HK-2 (cell line): ENCODE measurements around the gene DPY19L3.
"Not testable (repeated sequence)": the region's sequence is repeated elsewhere in the genome, so short reads cannot be mapped to it uniquely, and the experiment has no call there.

Experiments used
- DNase-seq: peaks from one replicate; pipeline ENCODE4 v3.0.0-alpha.2; 2018; ENCODE audit not compliant: unreplicated experiment

The DPY19L3 gene

DNA sequence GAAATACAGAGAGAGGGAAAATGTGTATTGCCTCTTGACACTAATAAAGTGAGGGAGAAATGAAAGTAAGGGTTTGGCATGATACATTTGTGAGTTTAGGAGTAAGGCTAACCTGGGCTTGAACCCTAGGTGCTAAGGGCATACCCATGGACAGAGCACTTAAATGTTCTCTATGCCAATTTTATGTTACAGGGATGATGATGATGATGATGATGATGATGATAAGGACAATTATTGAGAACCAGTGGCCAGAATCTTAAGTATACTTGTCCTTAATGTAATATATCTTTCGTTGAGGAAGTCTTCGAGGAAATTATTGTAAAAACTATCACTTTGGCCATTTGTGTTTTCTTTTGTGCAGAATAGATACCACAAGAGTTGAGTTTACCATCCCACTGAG lies 33.2 kb downstream of the DPY19L3 start:
- no peak for DNase-seq

DNA sequence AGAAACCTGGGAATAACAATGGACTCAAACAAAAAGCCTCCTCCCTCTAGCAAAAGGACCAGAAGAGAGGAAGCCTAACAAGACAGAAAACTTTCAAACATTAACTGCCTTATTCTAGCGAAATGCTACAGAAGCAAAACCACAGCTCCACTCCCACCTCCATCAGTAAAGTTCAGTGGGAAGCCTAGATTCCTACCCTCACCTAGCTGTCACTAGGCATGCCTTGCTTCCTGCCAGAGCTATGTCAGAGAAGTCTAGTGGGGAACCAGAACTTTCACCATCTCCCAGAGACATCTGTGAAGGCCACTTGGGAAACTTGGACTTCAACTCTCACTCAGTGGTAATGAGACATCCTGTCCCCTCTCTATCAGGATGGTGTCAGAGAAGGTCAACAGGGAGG lies 37.1 kb downstream of the DPY19L3 start:
- no peak for DNase-seq

DNA sequence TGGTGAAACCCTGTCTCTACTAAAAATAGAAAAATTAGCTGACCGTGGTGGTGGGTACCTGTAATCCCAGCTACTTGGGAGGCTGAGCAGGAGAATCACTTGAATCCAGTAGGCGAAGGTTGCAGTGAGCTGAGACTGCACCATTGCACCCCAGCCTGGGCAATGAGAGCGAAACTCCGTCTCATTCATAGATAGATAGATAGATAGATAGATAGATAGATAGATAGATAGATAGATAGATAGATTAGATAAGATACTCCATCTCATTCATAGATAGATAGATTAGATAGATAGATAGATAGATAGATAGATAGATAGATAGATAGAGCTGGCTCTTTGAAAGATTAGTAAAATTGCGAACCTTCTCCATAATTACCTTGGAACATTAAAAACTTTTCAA lies 42.0 kb downstream of the DPY19L3 start:
- DNase-seq: not testable (repeated sequence)

DNA sequence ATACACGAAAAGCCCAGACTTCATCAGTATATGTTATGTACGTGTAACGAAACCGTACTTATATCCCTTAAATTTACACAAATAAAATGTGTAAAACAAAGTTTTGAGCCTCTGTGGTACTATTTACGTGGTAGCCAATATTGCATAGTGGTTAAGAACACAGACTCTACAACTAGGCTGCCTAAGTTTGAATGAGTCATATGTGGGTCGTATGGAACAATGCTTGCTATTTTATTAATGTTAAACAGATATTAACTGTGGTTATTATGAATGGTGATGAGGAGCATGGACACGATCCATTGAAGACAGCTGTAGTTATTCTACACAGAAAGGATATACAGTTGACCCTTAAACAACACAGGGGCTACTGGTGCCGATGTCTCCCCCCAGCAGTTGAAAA lies 42.5 kb downstream of the DPY19L3 start:
- DNase-seq: no peak

DNA sequence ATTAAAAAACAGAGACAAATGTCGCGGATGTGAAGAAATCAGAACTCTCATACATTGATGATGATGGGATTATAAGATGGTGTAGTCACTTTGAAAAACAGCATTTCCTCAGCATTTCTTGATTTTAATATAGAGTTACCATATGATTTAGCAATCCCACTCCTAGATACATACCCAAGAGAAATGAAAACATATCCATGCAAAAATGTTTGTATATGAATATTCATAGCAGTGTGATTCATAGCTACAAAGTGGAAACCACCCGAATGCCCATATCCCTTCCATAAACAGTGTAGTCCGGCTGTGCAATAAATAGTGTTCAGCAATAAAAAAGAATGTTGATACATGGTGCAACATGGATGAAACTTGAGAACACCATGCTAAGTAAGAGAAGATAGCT lies 44.6 kb downstream of the DPY19L3 start:
- no peak for DNase-seq

DNA sequence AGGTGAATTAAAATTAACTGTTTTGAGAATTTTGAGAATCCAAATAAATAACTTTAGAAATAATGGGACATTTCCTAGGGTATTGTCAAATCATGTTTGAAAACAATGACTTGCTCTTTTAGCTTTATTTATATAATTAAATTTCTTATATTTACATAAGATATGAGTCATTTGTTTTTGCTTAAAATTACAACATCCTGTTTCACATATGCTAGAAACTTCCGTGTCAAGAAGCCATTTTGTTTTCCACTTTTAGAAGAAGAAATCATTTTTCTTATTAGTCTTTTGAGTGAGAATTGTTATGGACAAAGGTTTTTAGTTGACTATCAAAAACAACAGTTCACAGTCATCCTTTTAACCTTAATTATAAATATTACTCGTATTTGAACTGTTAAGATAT lies 48.2 kb downstream of the DPY19L3 start:
- no peak for DNase-seq

DNA sequence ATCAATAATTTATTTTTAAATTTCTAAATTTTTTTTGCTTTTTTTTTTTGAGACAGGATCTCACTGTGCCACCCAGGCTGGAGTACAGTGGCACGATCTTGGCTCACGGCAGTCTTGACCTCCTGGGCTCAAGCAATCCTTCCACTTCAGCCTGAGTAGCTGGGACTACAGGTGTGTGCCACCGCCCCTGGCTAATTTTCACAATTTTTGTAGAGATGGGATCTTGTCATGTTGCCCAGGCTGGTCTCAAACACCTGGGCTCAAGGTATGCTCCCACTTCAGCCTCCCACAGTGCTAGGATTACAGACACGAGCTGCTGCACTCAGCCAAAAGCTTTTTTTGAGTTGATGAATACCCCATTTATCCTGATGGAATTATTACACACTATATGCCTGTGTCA lies 50.8 kb downstream of the DPY19L3 start:
- no peak for DNase-seq

DNA sequence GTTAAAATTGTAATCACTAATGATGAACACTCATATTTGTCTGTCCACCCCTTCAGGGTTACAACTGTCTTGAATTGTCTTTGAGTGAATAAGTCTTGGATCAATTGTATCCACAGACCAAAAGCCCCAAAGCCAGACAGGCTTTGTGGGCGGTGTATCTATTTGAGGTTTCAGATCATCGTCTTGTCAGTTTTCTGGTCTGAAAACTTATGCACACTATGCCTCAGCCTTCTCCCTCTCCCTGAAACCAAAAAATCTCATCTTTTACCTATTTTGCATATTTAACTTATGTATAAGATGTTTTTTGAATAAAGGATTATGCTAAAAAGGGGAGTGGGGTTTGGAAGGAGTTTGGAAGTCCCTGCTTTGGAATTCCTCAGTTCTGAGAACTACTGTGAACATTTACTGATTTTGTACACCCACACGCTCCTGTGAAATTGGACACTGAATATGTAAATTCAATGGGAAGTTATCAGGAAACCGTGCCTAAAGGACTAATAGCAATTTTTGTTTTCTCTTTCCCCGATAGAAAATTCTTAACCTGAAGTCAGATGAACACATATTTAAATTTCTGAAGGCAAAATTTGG lies 52.1 kb downstream of the DPY19L3 start:
- no peak for DNase-seq

DNA sequence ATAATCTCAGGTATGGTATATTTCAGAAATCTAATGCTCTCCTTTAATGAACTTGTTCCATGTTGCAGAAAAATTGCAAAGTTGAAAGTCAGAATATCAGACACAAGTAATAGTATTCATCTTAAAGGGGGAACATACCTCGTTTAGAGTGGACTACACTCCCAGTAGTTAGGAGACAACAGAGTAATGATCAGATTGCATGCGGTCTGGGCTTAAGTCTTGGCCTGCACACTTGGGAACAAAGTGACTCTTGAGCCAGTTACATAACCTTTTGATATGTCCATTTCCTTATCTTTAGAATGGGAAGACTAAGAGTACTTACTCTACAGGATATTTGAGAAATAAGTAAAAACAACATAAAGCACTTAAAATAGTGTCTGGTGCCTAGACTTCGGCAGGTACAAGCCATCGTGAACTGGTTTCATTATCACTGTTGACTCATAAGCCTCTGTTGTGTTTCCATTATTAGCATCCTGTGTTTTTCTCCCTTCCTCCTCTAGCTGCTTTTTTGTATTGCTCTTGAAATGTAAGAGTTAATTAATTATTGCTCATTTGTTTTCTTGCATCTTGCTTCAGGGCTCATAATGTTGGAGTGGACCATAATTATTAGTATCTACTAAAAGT lies 53.0 kb downstream of the DPY19L3 start:
- no peak for DNase-seq

DNA sequence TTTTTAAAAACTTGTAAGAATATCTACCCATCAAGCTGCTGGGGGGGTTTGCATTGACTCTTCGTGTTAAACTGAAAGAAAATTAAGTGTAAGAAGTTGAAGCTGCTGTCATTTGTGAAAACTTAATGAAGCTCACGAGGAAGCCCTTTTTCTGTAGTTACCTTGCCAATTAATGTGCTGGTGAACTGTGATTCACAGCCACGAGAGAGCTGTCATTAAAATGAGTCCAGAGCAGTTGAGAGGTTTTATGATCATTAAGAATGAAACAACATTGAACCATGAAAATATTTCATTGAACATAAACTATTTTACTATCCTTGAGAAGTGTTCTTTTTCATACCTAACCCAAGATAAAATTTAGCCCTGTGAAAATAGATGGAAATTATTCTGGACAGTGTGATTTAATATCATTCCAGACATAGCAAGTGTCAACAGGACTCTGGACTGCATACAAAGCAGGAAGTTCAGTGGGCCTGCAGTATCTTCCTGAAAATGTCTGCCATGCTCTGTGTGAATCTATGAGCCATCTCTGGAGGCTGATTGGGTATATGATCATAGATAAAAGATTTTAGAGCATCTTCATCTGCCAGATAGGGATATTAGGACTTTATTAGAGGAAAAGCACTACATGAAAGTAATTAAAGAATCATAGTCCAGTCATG lies 53.8 kb downstream of the DPY19L3 start:
- no peak for DNase-seq

DNA sequence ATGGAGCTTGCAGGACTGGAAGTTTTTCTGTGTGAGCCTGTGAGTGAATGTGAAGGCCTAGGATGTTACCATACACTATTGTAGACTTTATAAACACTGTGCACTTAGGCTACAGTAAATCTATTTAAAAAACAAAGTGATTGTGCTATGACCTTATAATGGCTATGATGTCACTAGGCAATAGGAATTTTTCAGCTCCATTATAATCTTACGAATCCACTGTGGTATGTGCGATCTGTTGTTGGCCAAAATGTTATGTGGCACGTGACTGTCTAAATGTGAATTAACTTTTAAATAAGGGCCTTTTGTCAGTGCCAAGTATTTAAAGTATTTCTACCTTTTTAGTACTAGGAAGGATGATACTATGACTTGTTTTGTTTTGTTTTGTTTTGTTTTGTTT lies 54.9 kb downstream of the DPY19L3 start:
- DNase-seq: no peak

DNA sequence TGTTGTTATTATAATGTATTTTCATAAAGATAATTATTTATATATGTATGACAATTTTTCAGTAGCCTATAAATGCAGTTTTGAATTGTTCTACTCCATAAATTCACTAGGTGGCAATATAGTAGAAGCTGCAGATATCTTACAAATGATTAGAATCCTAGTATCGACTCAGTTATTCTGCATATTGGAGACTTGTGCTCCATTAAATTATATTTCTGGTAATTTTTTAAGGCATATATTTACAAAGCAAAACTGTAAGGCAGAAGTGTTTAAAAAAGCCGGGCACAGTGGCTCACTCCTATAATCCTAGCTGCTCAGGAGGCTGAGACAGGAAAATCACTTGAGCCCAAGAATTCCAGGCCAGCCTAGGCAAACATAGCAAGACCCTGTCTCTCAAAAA lies 58.7 kb downstream of the DPY19L3 start:
- no peak for DNase-seq

DNA sequence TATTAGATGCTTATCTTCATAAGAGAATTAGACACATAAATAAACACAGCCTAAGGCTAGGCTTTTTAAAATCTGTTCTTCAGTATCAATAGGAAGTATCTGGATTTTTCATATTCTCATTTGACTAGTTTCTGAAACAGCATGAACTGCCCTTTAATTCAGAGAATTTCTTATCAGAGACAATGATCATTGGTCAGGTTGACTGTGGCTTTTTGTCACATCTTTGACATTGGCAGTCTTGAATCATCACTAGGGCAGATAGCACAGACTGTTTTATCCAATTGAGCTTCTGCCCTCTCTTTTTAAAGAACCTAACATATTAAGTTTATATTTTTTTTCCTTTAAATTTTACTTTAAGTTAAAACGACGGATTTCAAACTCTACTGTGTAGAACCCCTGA lies 59.6 kb downstream of the DPY19L3 start:
- DNase-seq: no peak

DNA sequence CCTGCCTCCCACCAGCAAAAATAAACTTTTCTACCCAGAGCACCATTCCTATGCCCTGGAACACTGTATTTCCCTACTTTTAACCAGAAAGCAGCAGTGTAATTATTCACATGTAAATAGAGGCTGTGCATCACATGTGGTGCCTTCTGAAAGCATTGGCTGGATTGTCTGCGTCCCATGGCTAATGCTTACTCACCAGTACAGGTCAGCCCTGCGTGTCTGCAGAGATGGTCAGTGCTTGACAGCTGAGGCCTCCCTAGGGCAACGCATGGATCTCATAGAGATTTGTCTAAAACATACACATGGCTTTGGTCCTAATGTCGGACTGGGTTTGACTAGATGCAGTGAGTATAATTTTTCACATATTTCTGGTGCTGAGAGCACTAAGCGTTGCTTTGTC lies 64.2 kb downstream of the DPY19L3 start:
- DNase-seq: no peak

DNA sequence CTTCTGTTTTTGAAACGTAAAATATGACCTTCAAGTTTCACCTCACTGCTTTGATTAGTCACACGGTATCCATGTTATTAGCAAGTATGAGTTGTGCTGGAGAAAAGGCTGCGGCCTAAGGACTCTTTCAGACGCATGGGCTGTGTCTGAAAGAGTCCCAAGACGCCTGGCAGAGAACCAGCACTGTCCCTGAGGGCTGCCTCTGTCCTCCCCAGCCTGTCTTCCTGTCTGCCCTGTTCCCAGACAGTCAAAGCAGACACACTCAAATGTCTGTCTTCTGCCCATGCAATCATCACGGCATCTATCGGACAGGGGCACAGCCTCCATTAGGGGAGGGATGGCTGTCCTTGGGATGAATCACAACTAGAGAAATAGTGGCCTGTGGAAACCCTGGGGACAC lies 65.5 kb downstream of the DPY19L3 start:
- no peak for DNase-seq

DNA sequence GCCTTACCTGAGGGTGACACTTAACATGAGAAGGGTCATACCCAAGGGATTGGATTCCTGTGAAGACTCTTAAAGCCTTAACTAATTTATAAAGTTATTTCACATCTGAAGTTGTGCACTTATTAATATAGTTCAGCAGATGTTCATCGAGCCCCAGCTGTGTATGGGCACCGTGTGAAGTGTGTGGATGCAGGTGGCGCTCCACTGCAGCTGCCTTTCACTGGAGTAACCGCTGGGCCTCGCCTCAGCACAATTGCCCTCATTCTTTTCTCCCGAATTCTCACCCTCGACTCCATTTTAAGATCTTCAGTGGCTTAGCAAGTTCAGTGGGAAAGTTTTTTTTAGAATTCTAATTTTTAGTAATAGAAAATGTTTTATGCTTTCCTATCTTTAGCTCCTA lies 66.2 kb downstream of the DPY19L3 start:
- no peak for DNase-seq

DNA sequence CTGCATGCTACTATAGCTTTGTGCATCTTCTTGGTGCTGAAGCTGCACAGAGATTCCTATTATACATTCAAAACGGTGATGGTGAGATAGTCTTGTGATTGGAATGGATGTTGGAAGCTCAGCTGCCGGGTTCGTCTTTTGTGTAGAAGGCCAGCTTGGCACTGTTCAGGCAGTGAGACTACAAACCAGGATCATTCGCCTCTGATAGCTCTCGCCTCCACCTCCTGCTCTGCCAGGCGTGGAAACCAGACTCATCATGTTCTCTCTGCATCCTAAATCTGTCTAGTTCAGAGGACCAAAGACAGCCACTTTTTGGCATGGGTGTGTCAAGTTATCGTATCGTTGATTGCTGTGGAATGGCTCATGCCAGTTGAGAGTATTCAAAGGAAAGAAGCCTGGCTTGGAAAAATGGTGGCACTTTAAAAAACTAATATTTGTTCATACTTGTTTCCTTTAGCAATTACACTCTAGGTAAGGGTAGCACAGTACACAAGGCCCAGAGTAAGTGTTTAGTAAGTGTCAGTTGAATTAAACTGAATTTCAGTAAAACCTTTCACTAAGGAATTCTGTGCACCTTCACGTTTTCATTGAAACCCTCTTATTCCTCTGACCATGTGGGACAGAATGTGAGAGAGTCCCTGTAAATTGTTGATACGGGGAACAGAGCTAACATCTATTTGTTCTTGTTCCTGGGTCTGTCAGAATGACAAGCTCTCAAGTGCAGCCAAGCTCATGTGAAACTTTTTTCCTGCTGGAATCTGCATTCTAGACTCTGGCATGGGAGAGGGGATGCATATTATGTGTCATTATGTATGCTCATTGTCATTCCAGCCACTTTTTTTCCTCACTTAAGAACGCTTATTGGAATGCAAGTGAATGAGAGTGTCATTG lies 69.8 kb downstream of the DPY19L3 start:
- DNase-seq: no peak

DNA sequence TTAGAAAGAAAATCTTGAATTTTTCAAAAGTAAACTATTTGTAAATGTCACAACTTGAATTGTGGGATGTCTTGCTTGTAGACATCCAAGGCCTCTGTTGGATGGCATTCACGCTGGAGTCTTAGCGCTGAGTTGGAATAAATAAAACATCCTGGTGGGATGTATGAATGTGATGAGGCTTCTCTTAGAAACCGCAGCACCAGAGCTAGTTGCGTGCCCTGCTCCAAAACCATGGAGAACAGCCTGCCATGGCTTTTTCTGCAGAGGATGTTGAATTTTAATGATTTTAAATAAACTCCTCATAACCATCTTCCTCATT lies 70.4 kb downstream of the DPY19L3 start:
- no peak for DNase-seq

DNA sequence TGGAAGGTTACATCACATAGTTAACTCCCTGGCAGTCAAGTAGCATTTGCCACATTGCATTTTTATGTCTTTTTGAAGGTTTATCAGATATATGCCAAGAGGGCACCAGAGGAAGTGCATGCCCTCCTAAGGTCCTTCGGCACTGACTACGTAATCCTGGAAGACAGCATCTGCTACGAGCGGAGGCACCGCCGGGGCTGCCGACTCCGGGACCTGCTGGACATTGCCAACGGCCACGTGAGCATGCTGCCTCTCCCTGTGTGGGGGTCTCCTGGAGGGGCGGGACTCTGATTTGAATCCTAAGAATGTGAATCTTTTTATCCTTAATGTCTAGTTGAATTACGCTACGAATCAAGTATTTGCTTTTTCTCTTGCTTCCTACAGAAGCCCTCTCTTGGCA lies 74.8 kb downstream of the DPY19L3 start:
- no peak for DNase-seq

DNA sequence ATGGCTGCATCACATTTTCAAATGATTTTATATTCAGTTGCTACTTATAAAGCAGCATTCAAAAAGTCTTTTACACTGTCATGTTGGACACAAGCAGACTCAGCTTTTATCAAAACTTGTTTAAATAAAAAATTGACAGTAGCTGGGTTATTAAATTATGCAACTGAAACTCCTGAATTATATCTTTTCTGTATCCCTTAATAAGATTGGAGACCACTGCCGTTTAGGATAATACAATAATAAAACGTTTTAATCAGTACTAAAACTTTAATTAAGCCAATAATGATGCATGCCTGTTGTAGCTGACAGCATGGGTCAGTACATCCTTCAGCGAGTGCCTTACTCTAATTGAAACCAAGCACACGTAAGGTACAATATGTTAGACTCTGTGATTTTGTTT lies 78.0 kb downstream of the DPY19L3 start:
- no peak for DNase-seq

DNA sequence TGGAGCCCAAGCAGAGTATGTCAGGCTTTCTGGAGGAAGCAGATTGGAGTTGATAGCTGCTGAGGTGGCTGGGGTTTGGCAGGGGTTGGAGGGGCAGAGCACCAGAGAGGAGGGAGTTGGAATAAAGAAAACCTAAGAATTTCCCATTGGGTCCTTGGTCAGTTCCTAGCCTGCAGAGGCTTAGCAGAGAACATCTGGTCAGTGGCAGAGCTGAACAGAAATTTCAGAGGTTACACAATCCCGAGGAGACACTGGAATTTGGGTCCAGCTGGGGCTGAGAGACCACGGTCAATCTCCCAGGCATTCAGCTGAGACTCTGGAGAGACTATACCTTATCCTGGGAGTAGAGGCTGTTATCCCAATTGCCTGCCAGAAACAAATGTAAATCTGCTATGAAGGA lies 84.4 kb downstream of the DPY19L3 start:
- no peak for DNase-seq

DNA sequence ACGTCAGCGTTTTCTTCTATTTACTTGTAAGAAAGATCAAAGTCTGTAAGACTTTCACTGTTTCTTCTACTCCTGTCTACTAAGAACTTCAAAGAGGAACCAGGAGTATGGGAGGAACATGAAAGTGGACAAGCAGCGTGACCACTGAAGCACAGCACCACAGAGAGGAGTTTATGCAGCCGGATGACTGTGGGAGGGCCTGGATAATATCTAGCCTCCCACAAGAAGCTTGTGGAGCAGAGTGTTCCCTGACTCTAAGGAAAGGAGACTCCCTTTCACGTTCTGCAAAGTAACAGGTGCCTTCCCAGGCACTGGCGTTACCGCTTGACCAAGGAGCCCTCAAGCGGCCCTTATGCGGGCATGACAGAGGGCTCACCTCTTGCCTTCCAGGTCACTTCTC lies 91.8 kb downstream of the DPY19L3 start:
- DNase-seq: no peak

DNA sequence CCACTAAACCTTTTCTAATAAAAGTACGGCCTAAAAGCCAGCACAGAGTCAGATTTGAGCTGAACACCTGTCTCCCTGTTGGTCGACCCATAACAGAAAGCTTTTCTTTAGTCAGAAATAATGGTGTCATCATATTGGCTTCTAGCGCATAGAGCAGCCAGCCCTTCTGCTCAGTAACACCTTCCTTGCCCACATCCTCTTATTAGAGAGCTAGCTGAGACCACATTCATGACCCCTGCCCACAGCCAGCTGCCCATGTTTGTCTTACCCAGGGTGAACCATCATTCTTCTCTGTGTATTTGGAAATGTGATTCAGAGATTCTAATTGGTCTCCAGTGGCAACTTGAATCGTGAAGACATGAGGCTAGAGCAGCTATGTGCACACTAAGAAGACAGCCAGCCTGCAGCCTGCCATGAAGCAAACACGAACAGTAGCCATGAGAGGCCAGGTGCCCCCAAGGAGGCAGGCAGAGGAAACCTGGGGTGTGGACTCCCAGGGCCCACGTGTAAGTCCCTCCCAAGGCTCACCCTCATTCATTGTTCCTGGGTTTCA lies 93.2 kb downstream of the DPY19L3 start:
- no peak for DNase-seq
